ENCODE measurements around the gene LTBP1. TPM values are rescaled to one million over a fixed set of nuclear protein-coding genes. Genes with fewer than 3 reads are reported as not detected.

Gene LTBP1
- total RNA-seq, 1 donor from 2014 or later: 48.4 TPM

- no peak for TF ChIP-seq CTCF (IDR thresholded peaks at IDR 0.05)
- no peak for TF ChIP-seq POLR2AphosphoS5 (IDR thresholded peaks at IDR 0.05; ENCODE audit: insufficient read depth in 1 of 2, low read depth in 1 of 2)
- Histone ChIP-seq H3K36me3 (no peaks in the 10 kb centered on the region), H3K27ac (no peak overlapping the region), H3K27me3 (no peaks in the 10 kb centered on the region), H3K9me3 (no peaks in the 10 kb centered on the region), H3K4me1 (peaks cover 13% of the 10 kb centered on the region), H3K4me3 (no peak overlapping the region)
- intact Hi-C loops (cut with DNase I): no loop called here
- no peak for DNase-seq (ENCODE audit: extremely low spot score in 2 of 2)
These were observed 206.3 kb downstream of the LTBP1 start for GRCh38 chr2:33153008-33153407.

GRCh38 chr2:33158482-33159003 lies 211.8 kb downstream of the LTBP1 start:
- intact Hi-C loops (cut with DNase I): no loop called here

GRCh38 chr2:33160191-33160590 lies 213.4 kb downstream of the LTBP1 start:
- intact Hi-C loops (cut with DNase I): no loop called here
- no peak for DNase-seq (ENCODE audit: extremely low spot score in 2 of 2)
- TF ChIP-seq POLR2AphosphoS5 (IDR thresholded peaks at IDR 0.05; ENCODE audit: insufficient read depth in 1 of 2, low read depth in 1 of 2) (no peak), POLR2A (IDR thresholded peaks at IDR 0.05) (no peak), CTCF (IDR thresholded peaks at IDR 0.05) (no peak)
- H3K4me3 ChIP-seq: no peak overlapping the region
- H3K9me3 ChIP-seq: no peaks in the 10 kb centered on the region
- no peaks in the 10 kb centered on the region for H3K36me3 ChIP-seq
- no peak overlapping the region for H3K27ac ChIP-seq
- H3K4me1 ChIP-seq: peaks cover 13% of the 10 kb centered on the region
- no peaks in the 10 kb centered on the region for H3K27me3 ChIP-seq

More at GRCh38 chr2:33158482-33159003, 211.8 kb downstream of the LTBP1 start:
- peaks cover 22% of the 10 kb centered on the region for H3K4me1 ChIP-seq
- H3K27me3 ChIP-seq: no peaks in the 10 kb centered on the region
- DNase-seq (ENCODE audit: extremely low spot score in 2 of 2): no peak
- no peak for TF ChIP-seq POLR2A (IDR thresholded peaks at IDR 0.05)
- TF ChIP-seq POLR2AphosphoS5 (IDR thresholded peaks at IDR 0.05; ENCODE audit: insufficient read depth in 1 of 2, low read depth in 1 of 2): no peak
- TF ChIP-seq CTCF (IDR thresholded peaks at IDR 0.05): no peak
- H3K27ac ChIP-seq: no peak overlapping the region
- no peaks in the 10 kb centered on the region for H3K9me3 ChIP-seq
- no peak overlapping the region for H3K4me3 ChIP-seq
- H3K36me3 ChIP-seq: no peaks in the 10 kb centered on the region

GRCh38 chr2:33166287-33166881 lies 219.6 kb downstream of the LTBP1 start:
- H3K4me3 ChIP-seq: no peak overlapping the region
- TF ChIP-seq POLR2AphosphoS5 (IDR thresholded peaks at IDR 0.05; ENCODE audit: insufficient read depth in 1 of 2, low read depth in 1 of 2): no peak
- TF ChIP-seq POLR2A (IDR thresholded peaks at IDR 0.05): no peak
- no peak for TF ChIP-seq CTCF (IDR thresholded peaks at IDR 0.05)
- peaks cover 8% of the 10 kb centered on the region for H3K4me1 ChIP-seq
- H3K27ac ChIP-seq: peak overlapping the region; percentile 24
- H3K36me3 ChIP-seq: no peaks in the 10 kb centered on the region
- intact Hi-C loops (cut with DNase I): no loop called here
- H3K27me3 ChIP-seq: no peaks in the 10 kb centered on the region
- no peaks in the 10 kb centered on the region for H3K9me3 ChIP-seq
- DNase-seq (ENCODE audit: extremely low spot score in 2 of 2): no peak

- no peaks in the 10 kb centered on the region for H3K27me3 ChIP-seq
- H3K4me3 ChIP-seq: no peak overlapping the region
- no peak for TF ChIP-seq CTCF (IDR thresholded peaks at IDR 0.05)
- TF ChIP-seq POLR2AphosphoS5 (IDR thresholded peaks at IDR 0.05; ENCODE audit: insufficient read depth in 1 of 2, low read depth in 1 of 2): no peak
- TF ChIP-seq POLR2A (IDR thresholded peaks at IDR 0.05): no peak
- H3K4me1 ChIP-seq: peaks cover 8% of the 10 kb centered on the region
- no peak for DNase-seq (ENCODE audit: extremely low spot score in 2 of 2)
- H3K9me3 ChIP-seq: no peaks in the 10 kb centered on the region
- intact Hi-C loops (cut with DNase I): no loop called here
- H3K27ac ChIP-seq: peak overlapping the region; percentile 34
- H3K36me3 ChIP-seq: no peaks in the 10 kb centered on the region
These were observed 221.0 kb downstream of the LTBP1 start for GRCh38 chr2:33167622-33168245.

Data from vagina (tissue), 2 donors.